Right cardiac atrium (tissue), 5 donors: ENCODE results near the gene IGF1R. TPM values are rescaled to one million over a fixed set of nuclear protein-coding genes. Genes with fewer than 3 reads are reported as not detected.

Source experiments
- ATAC-seq, 2 donors: fragments of 200-7000 bp; cut with Tn5 transposase; one replicate each; pipeline versions ENCODE4 v1.8.0 to v1.9.1; 2020; ENCODE audit warnings: moderate library complexity in 2 of 2, mild to moderate bottlenecking in 1 of 2
- DNase-seq, 3 donors: peaks; one replicate each; pipeline ENCODE4 v3.0.0-alpha.2; 2020
- H3K27ac ChIP-seq: one replicate; pipeline ENCODE4 v1.5.1; 2013; ENCODE audit warnings: mild to moderate bottlenecking, low read length, control low read depth, moderate library complexity
- H3K27me3 ChIP-seq: one replicate; pipeline ENCODE4 v1.6.1; 2013; ENCODE audit not compliant: control insufficient read depth, insufficient read depth
- H3K4me1 ChIP-seq: one replicate; pipeline ENCODE4 v1.6.1; 2013; ENCODE audit warnings: low read length; ENCODE audit not compliant: control insufficient read depth, insufficient read depth
- H3K4me3 ChIP-seq: one replicate; pipeline ENCODE4 v1.5.1; 2013; ENCODE audit warnings: low read length, control low read depth
- H3K9me3 ChIP-seq: one replicate; pipeline ENCODE4 v1.6.1; 2013; ENCODE audit warnings: low read length; ENCODE audit not compliant: control insufficient read depth
- WGBS: extraction: QIAGEN DNeasy Blood & Tissue Kit; methylation state at CpG from one replicate; pipeline ENCODE4 v1.1.7; 2013; 5-methylcytosine and 5-hydroxymethylcytosine counted together
- intact Hi-C, 4 donors: fragments of 100-400 bp; cut with DNase I; formaldehyde crosslinking; loops; one replicate each; pipeline versions ENCODE4 v1.11.0 to v1.14.0; 2022 to 2023
- polyA plus RNA-seq: library from polyadenylated mRNA; stranded (reverse); fragments of 200-250 nt; gene quantifications from one replicate; pipeline ENCODE4 v1.2.3, GENCODE V29; 2013
- total RNA-seq, 4 donors: library from RNA; stranded (reverse); fragmentation: NEBNext Ultra II Directional; extraction: Animal tissue kit (Norgen Biotek cat#: 25700); gene quantifications; one replicate each; pipeline ENCODE4 v1.2.1, GENCODE V29; 2021
- donor health status: healthy with polysubstance abuse.
- donor health status: DM: no; HTN: yes; CAD: no.
- donor health status: DM: no; HTN: no; CAD: no.
- donor health status: DM: no; HTN: yes; CAD: no; lungs with severe emphysema.
- donor health status: DM: yes; HTN: yes; CAD: no.

The IGF1R gene
- total and polyA plus RNA-seq, 5 donors: 9.0 to 52.3 (median 34.4) TPM

DNA sequence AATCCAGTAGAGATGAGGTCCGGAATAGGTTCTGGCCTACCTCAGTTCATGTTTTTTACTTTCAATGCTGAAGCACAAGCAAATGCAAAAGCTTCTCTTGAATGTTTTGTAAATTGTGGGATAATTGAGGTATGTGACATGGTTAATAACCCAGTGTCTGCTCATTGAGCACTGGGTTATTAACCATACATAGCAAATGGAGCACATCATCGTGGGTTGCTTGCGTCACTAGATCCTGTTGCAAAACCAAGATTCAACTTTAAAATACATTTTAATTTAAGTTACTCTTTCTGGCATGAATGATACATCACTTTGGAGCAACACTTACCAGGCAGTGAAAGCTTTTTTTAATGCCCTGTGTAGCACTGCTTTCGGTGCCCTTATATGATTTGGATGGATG is 165.6 kb downstream of the IGF1R start:
- H3K9me3 ChIP-seq: no peaks in the 10 kb centered on the region
- intact Hi-C loops: no loop called here
- H3K27ac ChIP-seq: no peak overlapping the region
- no peak overlapping the region for H3K4me3 ChIP-seq
- DNase-seq: no peak
- H3K4me1 ChIP-seq: peaks cover 2% of the 10 kb centered on the region
- H3K27me3 ChIP-seq: no peaks in the 10 kb centered on the region
- no peak for ATAC-seq
- WGBS: 93% methylated on average over 4 of the region's 4 CpGs

DNA sequence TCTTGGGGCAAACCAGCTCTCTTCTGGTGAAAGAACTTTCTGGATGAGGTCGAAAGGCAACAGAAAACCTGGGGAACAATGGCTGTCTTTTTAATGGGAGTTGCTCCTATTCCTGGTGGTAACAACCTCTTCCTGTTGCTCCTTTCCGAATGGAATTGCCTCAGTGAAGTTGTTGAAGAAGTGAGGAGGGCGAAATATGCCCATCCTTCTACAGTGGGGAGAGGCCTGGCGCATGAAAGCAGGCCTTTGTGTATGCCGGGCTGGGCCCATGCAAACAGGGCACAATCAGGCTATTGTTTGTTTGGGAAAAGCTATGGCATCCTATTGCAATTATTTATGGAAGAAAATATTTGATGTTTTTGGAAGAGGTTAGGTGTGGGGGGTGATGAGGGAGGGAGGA is 166.9 kb downstream of the IGF1R start:
- no peak overlapping the region for H3K4me3 ChIP-seq
- no peaks in the 10 kb centered on the region for H3K27me3 ChIP-seq
- no peak overlapping the region for H3K27ac ChIP-seq
- DNase-seq: no peak
- 90% methylated on average over 5 of the region's 5 CpGs for WGBS
- no peak for ATAC-seq
- no peaks in the 10 kb centered on the region for H3K4me1 ChIP-seq
- intact Hi-C loops: no loop called here
- no peaks in the 10 kb centered on the region for H3K9me3 ChIP-seq

DNA sequence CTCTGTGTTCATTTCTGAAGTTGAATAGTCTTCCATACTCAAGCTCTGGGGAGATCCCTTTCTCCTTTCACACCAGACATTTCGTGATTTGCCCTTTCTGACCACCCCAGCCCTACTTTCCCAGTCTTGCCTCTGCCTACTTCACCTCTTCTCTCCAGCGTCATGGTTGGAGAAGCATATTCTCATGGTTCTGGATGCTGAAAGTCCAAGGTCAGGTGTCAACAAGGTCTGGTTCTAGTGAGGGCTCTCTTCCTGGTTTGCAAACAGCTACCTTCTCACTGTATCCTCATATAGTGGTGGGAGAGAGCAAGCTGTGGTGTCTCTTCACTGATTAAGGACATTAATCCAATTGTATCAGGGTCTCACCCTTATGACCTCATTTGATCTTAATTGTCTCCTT is 169.4 kb downstream of the IGF1R start:
- no peak for ATAC-seq
- H3K4me1 ChIP-seq: peaks cover 1% of the 10 kb centered on the region
- H3K27ac ChIP-seq: no peak overlapping the region
- intact Hi-C loops: no loop called here
- no peaks in the 10 kb centered on the region for H3K27me3 ChIP-seq
- no peaks in the 10 kb centered on the region for H3K9me3 ChIP-seq
- DNase-seq: no peak
- WGBS: 98% methylated on average over 2 of the region's 2 CpGs
- no peak overlapping the region for H3K4me3 ChIP-seq

DNA sequence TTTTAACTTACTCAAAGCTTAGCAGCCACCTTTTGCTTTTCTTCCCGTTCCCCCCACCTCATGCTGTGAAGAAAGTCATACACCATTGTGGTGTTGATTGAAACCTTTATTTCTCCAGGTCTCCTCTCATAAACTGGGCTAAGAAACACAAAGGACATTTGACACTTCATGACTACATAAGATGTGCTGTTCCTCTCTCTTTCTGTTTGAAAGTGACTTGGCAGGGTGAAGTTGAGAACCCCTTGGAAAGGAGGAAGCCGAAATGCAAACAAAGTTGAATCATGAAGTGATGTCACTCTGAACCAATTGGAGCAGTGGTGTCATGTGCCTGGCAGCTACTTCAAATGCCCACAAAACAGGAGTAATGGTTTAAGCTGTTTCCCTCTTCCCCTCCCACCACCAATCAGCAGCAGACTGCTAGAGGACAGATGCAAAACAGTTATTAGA is 174.7 kb downstream of the IGF1R start:
- H3K27ac ChIP-seq: no peak overlapping the region
- no peaks in the 10 kb centered on the region for H3K9me3 ChIP-seq
- no peaks in the 10 kb centered on the region for H3K27me3 ChIP-seq
- DNase-seq: no peak
- no peak overlapping the region for H3K4me3 ChIP-seq
- 55% methylated on average over 2 of the region's 2 CpGs for WGBS
- peak in 1 of 2 donors; percentile 44 for ATAC-seq
- intact Hi-C loops: no loop called here
- H3K4me1 ChIP-seq: peaks cover 5% of the 10 kb centered on the region

DNA sequence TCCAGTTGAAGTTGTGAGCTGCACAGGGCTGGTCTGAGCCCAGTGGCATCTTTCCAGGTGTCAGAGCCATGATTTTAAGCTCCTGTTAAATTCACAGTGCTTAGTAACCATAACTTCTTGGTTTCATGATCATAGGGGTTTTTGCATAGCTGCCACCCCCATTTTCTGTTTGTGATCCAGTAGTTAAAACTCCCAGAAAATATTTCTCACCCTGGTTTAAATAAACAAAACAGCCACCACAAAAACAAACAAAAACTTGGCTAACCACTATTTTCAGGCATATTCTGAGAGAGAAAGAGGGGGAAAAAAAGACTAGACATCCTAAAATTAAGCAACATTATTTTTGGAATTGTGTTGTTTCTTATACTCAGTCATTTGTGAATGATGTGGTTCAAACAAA is 175.3 kb downstream of the IGF1R start:
- H3K4me3 ChIP-seq: no peak overlapping the region
- DNase-seq (no peak), ATAC-seq (no peak)
- intact Hi-C loops: no loop called here
- peaks cover 5% of the 10 kb centered on the region for H3K4me1 ChIP-seq
- no peaks in the 10 kb centered on the region for H3K9me3 ChIP-seq
- H3K27ac ChIP-seq: no peak overlapping the region
- no peaks in the 10 kb centered on the region for H3K27me3 ChIP-seq

DNA sequence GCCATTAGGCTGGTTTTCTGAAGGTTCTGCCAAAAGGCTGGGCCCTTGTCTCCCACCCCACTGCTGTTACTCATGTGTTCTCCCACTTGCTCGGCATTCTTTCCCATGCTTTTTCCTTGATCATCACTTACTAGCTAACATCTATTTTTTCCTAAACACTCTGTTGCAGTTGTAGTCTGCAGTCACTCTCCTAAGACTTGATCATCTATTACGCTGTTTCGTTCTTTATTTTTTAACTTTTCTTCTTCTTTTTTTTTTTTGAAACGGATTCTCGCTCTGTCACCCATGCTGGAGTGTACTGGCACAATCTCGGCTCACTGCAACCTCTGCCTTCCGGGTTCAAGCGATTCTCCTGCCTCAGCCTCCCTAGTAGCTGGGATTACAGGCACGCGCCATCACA is 176.3 kb downstream of the IGF1R start:
- H3K27me3 ChIP-seq: no peaks in the 10 kb centered on the region
- no peak overlapping the region for H3K27ac ChIP-seq
- H3K4me3 ChIP-seq: no peak overlapping the region
- no peak for DNase-seq
- ATAC-seq: no peak
- 98% methylated on average over 10 of the region's 10 CpGs for WGBS
- H3K4me1 ChIP-seq: peaks cover 5% of the 10 kb centered on the region
- intact Hi-C loops: no loop called here
- H3K9me3 ChIP-seq: no peaks in the 10 kb centered on the region

DNA sequence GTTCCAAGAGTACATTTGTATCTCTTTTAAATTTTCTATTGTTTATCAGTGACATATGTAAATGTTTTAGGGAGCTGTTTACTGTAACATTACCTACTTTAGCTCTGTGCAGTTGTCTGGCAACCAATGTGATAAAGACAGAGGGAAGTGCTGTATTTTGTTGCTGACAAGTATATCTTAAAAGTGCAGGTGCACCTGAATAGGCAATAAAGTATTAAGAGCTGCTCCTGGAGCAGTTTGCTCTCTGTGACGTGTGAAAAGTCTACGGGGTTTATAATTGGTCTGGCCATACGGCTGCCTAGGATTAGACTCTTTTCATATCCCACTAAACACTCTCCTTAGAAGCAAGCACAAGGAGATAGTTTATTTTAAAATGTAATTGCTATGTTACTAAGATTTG is 178.3 kb downstream of the IGF1R start:
- Histone ChIP-seq H3K27me3 (no peaks in the 10 kb centered on the region), H3K4me1 (peaks cover 5% of the 10 kb centered on the region), H3K4me3 (no peak overlapping the region), H3K9me3 (peaks cover 4% of the 10 kb centered on the region), H3K27ac (no peak overlapping the region)
- 73% methylated on average over 3 of the region's 3 CpGs for WGBS
- no peak for ATAC-seq
- intact Hi-C loops: no loop called here
- no peak for DNase-seq

DNA sequence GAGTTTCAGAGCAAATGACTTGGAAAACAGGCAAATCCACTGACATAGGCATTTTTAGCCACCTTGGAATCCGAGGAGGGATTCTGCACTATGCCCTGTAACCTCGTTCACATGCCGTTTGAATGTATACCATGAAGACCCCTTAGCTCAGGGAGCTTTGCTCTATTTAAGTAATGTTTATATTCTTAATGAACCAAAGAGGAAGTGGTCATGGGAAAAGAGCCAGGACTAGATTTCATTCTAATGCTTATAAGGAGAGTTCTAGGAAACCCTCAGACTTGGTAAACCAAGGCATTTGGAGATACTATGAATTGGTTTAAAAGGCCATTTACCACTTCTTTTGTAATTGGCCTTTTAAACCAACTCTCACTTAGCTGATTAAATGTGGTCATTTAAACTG is 178.9 kb downstream of the IGF1R start:
- 81% methylated on average over 3 of the region's 3 CpGs for WGBS
- intact Hi-C loops: no loop called here
- no peak for DNase-seq
- Histone ChIP-seq H3K4me1 (peaks cover 3% of the 10 kb centered on the region), H3K27me3 (no peaks in the 10 kb centered on the region), H3K9me3 (peaks cover 5% of the 10 kb centered on the region), H3K27ac (no peak overlapping the region), H3K4me3 (no peak overlapping the region)
- ATAC-seq: no peak

DNA sequence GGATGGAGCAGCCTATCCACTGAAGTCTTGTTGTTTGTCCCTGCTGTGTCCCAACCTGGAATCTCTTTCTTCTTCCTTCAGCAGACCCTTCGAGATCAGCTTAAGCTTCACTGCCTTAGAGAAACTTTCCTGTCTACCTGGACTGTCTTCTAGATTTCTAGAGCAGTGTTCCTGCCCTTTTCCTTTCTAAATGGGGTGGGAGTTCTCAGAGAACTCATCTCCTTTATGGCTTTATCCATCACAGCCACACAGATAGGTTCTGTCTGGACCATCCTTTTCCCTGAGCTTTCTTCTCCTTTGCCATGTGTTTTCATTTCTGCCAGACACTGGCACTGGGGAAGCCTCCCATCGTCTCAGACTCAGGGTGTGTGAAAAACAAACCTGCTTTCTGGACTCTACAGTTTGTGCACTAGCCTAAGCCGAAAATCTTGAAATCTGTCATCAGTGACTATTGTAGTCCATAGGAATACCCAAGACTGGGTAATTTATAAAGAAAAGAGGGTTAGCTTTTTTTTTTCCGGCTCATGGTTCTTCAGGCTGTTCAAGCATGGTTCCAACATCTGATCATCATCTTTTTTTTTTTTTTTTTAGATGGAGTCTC is 181.8 kb downstream of the IGF1R start:
- no peaks in the 10 kb centered on the region for H3K4me1 ChIP-seq
- intact Hi-C loops: no loop called here
- no peak overlapping the region for H3K27ac ChIP-seq
- ATAC-seq (no peak), DNase-seq (no peak)
- H3K27me3 ChIP-seq: no peaks in the 10 kb centered on the region
- WGBS: 96% methylated on average over 4 of the region's 4 CpGs
- H3K9me3 ChIP-seq: peaks cover 5% of the 10 kb centered on the region
- H3K4me3 ChIP-seq: no peak overlapping the region

DNA sequence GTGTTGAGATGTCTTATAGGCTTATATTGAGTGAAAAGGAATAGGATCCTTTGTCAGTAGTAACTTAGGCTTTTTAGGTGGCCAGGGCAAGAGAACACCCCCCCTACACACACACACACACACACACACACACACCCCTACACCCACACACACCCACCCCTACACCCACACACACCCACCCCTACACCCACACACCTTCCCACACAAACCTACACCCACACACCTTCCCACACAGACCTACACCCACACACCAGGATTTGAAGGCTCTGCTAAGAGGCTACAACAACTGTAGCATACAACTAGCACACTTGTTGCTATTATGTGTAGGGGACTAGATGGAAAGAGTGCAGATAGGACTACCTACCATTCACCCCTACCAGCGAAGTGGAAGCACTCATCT is 186.6 kb downstream of the IGF1R start:
- ATAC-seq (no peak), DNase-seq (no peak)
- no peaks in the 10 kb centered on the region for H3K27me3 ChIP-seq
- no peak overlapping the region for H3K4me3 ChIP-seq
- peaks cover 3% of the 10 kb centered on the region for H3K4me1 ChIP-seq
- intact Hi-C loops: no loop called here
- no peak overlapping the region for H3K27ac ChIP-seq
- WGBS: 93% methylated on average over 1 of the region's 1 CpG
- peaks cover 4% of the 10 kb centered on the region for H3K9me3 ChIP-seq

DNA sequence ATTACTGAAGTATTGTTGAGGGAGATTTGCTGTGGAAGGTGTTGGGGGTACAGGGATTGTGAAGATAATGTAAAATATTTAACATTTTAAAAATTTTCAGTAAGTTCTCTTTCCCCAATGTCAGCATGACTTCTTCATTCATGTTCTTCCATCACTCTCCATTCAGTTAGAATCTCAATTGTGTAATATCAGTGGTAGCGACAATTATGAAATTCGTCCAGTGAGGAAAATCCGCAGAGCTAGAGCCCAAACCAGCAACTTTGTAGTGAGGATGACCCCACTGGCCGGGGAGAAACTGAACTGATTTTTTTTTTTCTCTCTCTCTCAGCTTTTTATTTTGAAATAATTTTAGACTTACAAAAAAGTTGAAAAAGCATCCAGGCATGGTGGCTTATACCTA is 187.5 kb downstream of the IGF1R start:
- DNase-seq: no peak
- 79% methylated on average over 4 of the region's 4 CpGs for WGBS
- H3K27ac ChIP-seq: no peak overlapping the region
- no peak overlapping the region for H3K4me3 ChIP-seq
- ATAC-seq: no peak
- peaks cover 3% of the 10 kb centered on the region for H3K4me1 ChIP-seq
- no peaks in the 10 kb centered on the region for H3K27me3 ChIP-seq
- H3K9me3 ChIP-seq: peaks cover 2% of the 10 kb centered on the region
- intact Hi-C loops: no loop called here
